GM06990 (cell line): Measurements from ENCODE around the gene ARHGAP44.

Source experiments
- DNase-seq: peaks from one replicate; pipeline ENCODE4 v3.0.0-alpha.2; 2011; ENCODE audit not compliant: insufficient read length; ENCODE audit errors: extremely low read depth
- H3K27me3 ChIP-seq: replicated peaks from 2 replicates; pipeline ENCODE4 v1.6.0; 2011; ENCODE audit warnings: low read length; ENCODE audit not compliant: control insufficient read depth, insufficient read depth
- H3K36me3 ChIP-seq: 2 replicates; pipeline ENCODE4 v1.5.1; 2011; ENCODE audit warnings: low read length; ENCODE audit not compliant: control insufficient read depth, insufficient read depth
- H3K4me3 ChIP-seq: replicated peaks from 2 replicates; pipeline ENCODE4 v1.5.1; 2011; ENCODE audit warnings: low read depth, mild to moderate bottlenecking, control low read depth, low read length
- TF ChIP-seq, protein P1 (sequence below): IDR thresholded peaks from 2 replicates; pipeline ENCODE4 v1.5.1; 2011; ENCODE audit warnings: low read length, control low read depth, mild to moderate bottlenecking, inconsistent platforms; ENCODE audit not compliant: insufficient read depth, poor library complexity, severe bottlenecking

The ARHGAP44 gene

DNA sequence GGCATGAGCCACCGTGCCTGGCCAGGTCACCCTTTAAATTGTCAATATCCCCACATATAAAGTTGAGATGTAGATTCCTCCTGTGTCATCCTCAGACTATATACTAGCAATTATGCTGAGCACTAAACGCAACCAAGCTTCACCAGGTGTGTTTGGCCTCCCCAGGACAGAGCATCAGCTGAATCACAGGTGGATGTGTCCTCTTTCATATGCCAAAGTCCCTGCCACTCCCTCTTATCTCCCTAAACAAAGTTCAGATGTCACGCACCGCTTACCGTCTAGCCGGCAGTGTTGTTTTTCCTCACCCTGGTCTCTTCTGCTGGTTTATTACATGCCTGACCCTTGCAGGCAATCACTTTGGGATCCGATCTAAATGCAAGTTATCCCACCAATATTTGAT, 43.8 kb upstream of the ARHGAP44 start:
- DNase-seq: no peak
- H3K4me3 ChIP-seq: no peak overlapping the region
- no peaks in the 10 kb centered on the region for H3K36me3 ChIP-seq
- TF ChIP-seq, protein P1, sequence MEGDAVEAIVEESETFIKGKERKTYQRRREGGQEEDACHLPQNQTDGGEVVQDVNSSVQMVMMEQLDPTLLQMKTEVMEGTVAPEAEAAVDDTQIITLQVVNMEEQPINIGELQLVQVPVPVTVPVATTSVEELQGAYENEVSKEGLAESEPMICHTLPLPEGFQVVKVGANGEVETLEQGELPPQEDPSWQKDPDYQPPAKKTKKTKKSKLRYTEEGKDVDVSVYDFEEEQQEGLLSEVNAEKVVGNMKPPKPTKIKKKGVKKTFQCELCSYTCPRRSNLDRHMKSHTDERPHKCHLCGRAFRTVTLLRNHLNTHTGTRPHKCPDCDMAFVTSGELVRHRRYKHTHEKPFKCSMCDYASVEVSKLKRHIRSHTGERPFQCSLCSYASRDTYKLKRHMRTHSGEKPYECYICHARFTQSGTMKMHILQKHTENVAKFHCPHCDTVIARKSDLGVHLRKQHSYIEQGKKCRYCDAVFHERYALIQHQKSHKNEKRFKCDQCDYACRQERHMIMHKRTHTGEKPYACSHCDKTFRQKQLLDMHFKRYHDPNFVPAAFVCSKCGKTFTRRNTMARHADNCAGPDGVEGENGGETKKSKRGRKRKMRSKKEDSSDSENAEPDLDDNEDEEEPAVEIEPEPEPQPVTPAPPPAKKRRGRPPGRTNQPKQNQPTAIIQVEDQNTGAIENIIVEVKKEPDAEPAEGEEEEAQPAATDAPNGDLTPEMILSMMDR: no peak
- no peaks in the 10 kb centered on the region for H3K27me3 ChIP-seq

DNA sequence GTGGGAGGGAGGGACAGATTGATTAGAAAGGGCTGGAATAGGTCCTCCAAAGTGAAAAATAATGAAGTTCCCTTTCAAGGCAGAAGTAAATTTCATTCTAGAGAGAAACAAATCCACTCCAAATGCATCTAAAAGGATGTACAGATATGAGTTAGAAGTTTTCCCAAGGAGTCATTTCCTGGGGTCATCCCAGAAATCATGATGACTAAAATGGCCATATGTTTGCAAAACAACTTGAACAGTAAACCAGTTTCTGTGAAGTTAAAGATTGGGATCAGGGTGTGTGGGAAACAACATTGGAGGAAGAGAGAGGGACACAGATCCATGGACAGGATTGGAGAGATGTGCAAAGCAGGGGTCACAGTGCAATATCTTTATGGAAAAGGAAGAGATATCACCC, 32.5 kb upstream of the ARHGAP44 start:
- no peak overlapping the region for H3K4me3 ChIP-seq
- no peaks in the 10 kb centered on the region for H3K36me3 ChIP-seq
- H3K27me3 ChIP-seq: no peaks in the 10 kb centered on the region
- TF ChIP-seq, protein P1: no peak
- no peak for DNase-seq

DNA sequence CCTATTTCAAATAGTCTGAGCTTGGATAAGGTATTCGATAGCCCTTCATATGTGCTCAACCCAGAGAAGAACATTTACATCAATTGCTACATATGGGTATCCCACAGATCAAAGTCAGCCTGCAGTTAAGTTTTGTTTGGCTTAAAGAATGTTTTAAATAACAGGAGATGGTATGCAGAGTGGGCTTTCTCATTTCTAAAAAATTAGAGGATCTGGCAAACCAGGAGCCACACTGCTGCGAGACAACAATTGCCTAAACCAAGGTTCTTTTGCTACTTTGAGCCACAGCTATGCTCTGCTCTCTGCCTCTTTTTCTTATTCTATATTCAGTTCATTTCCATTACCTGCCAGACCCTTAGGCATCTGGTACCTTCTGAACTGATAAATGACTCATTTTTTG, 30.2 kb upstream of the ARHGAP44 start:
- TF ChIP-seq, protein P1: no peak
- no peak for DNase-seq
- H3K27me3 ChIP-seq: no peaks in the 10 kb centered on the region
- H3K4me3 ChIP-seq: no peak overlapping the region
- H3K36me3 ChIP-seq: no peaks in the 10 kb centered on the region

DNA sequence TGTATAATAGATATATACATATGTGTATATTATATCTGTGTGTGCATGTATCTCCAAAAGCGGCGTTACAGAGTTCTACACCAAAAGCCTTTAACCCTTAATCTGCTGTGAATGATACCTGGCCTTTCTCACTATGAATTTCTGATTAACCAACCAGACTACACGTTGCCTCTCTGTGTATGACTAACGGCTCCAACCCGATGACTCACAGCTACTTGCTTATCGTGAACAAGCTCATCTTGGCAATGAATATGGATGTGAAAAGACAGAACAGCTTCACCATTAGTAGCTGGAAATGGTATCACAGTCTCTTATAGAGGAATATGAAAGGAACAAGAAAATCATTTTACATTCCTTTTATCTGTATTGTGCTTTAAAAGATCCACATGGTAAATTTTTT, 23.8 kb upstream of the ARHGAP44 start:
- no peaks in the 10 kb centered on the region for H3K27me3 ChIP-seq
- DNase-seq: no peak
- TF ChIP-seq, protein P1: no peak
- no peak overlapping the region for H3K4me3 ChIP-seq
- H3K36me3 ChIP-seq: no peaks in the 10 kb centered on the region

DNA sequence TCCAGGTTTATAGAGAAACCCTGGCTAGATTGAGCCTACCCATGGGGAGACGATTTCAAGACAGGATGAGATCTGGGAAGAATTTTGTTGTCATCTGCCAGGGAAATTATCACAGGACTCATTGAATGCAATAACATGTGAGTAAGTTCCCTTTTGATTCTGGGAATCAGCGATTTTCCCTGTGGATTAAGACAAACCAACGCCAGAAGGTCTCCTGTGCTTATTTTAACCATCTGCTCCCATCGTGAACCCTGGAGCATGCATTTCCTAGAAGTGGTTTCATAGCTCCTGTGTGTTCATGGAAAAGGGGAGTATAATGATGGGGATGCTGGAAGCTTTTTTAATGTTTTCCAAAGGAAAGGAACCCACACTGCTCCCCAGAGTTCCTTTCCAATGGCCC, 21.0 kb upstream of the ARHGAP44 start:
- H3K36me3 ChIP-seq: no peaks in the 10 kb centered on the region
- no peak for DNase-seq
- H3K4me3 ChIP-seq: no peak overlapping the region
- TF ChIP-seq, protein P1: no peak
- no peaks in the 10 kb centered on the region for H3K27me3 ChIP-seq

DNA sequence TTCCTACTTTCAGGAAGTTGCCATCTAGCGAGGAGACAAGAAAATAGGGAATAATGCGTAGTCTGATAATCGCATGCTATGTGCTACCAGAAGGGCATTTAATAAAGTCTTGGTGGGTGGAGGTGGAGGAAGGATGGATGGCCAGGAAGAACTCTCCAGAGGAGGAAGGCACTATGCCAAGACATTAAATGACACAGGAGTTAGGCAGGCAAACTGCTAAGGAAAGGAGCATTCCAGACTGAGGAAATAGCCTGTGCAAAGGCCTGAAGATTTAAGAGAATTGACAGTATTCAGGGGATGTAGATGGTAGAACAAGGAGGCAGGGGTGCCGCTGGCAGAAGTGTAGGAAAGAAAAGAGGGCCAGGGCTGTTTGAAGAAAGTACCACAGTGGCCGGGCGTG, 19.3 kb upstream of the ARHGAP44 start:
- DNase-seq: no peak
- TF ChIP-seq, protein P1: no peak
- no peaks in the 10 kb centered on the region for H3K36me3 ChIP-seq
- no peak overlapping the region for H3K4me3 ChIP-seq
- no peaks in the 10 kb centered on the region for H3K27me3 ChIP-seq
